Activated naive CD4-positive, alpha-beta T cell treated with anti-CD3 and anti-CD28 coated beads, Interleukin-2, amount 50 U/mL, for 16 hours (primary cell): ENCODE measurements around the gene PNPLA6.

Experiments
- DNase-seq: peaks from one replicate; pipeline ENCODE4 v3.0.0-alpha.2; 2020

PNPLA6 gene

GRCh38 chr19:7516333-7516732, 19.2 kb upstream of the PNPLA6 start:
- DNase-seq, result no peak

DNA sequence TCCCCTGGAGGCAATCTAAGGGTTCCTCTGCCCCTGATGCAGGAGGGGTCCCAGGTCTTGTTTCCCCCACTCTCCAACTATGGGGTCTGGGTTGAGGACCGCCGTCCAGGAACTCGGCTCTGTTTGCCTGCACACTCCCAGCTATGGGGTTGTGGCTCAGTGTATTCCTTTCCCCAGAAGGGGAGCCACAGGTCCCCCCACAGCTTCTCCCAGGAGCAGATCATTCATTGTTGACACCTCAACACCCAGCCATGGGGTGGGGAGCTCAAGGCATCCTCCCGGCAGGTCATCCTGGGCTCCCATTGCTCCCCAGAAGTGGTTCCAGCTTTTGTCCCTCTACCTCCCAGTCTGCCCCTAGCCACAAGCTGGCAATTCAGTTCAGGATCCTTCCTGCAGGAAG, 18.6 kb upstream of the PNPLA6 start:
- DNase-seq, result no peak

DNA sequence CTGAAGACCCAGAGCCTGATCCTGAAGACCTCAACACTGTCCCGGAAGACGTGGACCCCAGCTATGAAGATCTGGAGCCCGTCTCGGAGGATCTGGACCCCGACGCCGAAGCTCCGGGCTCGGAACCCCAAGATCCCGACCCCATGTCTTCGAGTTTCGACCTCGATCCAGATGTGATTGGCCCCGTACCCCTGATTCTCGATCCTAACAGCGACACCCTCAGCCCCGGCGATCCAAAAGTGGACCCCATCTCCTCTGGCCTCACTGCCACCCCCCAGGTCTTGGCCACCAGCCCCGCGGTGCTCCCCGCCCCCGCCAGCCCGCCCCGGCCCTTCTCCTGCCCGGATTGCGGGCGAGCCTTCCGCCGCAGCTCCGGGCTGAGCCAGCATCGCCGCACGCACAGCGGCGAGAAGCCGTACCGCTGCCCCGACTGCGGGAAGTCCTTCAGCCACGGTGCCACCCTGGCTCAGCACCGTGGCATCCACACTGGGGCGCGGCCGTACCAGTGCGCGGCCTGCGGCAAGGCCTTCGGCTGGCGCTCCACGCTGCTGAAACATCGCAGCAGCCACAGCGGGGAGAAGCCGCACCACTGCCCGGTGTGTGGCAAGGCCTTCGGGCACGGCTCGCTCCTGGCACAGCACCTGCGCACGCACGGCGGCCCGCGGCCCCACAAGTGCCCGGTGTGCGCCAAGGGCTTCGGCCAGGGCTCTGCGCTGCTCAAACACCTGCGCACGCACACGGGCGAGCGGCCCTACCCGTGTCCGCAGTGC, 16.0 kb upstream of the PNPLA6 start:
- DNase-seq, result no peak

DNA sequence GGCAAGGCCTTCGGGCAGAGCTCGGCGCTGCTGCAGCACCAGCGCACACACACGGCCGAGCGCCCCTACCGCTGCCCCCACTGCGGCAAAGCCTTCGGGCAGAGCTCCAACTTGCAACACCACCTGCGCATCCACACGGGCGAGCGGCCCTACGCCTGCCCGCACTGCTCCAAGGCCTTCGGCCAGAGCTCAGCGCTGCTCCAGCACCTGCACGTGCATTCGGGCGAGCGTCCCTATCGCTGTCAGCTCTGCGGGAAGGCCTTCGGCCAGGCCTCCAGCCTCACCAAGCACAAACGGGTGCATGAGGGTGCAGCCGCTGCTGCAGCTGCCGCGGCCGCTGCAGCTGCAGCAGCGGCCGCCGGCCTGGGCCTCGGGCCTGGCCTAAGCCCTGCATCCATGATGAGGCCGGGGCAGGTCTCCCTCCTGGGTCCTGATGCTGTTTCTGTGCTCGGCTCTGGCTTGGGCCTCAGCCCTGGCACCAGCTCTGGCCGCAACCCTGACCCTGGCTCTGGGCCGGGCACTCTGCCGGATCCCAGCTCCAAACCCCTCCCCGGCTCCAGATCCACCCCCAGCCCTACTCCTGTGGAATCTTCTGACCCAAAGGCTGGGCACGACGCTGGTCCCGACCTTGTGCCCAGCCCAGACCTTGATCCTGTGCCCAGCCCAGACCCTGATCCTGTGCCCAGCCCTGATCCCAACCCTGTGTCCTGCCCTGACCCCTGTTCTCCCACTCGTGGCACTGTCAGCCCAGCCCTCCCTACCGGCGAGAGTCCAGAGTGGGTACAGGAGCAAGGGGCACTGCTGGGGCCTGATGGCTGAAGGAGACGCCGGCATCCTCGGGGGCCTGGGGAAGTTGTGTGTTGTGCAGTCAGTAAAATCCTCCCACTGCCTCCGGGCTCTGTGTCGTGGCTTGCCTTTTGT, 15.1 kb upstream of the PNPLA6 start:
- no peak for DNase-seq

DNA sequence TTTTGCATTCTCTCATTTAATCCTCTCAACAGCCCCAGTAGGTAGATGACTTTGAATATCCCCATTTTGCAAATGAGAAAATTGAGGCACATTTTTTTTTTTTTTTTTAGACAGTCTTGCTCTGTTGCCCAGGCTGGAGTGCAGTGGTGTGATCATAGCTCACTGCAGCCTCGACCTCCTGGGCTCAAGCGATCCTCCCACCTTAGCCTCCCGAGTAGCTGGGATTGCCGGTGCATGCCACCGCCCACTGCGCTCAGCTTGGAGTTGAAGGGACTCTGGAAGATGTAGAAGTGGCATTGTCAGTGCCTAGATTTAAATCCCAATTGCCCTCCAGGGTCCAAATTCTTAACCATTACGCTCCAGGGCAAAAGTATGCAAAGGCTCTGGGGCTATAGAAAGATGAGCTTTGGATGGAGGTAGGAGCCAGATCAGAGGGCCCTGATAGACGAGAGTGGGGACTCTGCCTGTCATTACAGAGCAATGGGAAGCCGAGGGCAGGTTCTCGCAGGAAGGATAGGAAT, 13.9 kb upstream of the PNPLA6 start:
- no peak for DNase-seq

DNA sequence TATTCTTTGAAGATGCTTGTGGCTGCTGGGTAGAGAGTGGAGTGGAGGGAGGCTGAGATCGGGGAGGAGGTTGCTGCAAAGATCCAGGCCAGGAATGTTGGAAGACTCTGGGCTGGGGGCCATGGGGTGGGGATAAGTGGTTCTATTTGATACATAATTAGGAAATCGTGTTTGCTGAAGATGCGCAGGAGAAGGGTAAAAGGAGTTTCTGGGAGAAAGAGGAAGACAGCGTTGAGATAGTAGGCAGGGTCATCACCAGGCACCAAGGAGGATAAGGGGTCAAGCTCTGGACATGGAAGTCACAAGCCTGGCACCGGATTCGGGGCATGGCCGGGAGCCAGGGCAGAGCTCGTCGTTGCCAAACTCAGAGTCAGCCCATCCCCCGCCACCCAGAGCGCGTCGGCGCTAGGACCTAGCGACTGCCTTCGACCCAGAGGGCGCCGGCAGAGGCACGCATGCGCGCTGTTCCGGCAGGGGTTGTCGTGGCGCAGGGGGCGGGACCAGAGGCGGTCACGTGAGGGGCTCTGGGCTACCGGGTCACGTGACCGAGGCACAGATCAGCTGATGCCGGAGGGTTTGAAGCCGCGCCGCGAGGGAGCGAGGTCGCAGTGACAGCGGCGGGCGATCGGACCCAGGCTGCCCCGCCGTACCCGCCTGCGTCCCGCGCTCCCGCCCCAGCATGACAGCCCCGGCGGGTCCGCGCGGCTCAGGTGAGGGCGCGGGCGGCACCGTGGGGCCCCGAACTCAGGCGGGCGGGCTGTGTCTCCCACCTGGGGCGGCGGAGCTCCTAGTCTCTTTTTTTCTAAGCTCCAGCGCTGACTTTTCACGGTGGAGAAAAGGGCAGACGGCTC, 13.2 kb upstream of the PNPLA6 start, which contains the start of gene MCOLN1:
Gene MCOLN1, plus strand, starts transcription at position 553 of the 851 bp plus-strand sequence. Its CDS starts 127 bp downstream, at position 680.
- peak; percentile 100 for DNase-seq

DNA sequence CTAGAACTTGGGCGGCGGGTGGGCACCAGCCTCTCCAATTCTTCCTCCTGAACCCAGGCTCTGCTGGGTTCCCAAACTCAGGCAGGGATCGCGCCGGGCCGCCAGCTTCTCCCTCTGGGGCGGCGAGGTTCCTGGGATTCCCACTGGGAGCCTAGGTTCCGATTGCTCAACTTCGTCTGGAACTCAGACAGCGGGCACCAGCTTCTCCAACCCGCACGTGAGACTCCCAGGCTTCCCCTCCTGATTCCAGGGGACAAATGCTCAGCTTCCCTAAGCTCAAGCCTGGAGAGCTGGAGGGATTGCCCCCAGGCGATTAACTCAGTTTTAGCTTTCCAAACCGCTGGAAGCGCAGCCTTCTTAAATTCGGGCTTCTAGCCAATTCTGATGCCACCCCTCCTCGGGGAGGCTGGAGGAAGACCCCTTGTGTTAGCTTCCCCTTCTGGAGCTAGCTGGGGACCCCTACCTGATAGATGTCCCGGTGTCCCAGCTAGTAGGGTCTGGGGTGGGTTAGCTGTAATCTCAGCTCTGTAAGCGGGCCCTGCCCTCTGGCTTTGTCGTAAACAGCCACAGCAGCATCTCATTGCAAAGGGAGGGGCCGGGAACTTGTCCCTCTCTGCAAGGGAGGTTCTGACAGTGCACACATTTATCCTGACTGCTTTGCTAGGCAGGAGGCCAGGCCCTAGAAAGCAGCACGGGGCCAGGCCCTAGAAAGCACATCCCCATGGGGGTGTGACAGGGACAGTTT, 12.4 kb upstream of the PNPLA6 start:
- no peak for DNase-seq

- no peak for DNase-seq
These were observed 11.0 kb upstream of the PNPLA6 start for GRCh38 chr19:7524523-7524922.

DNA sequence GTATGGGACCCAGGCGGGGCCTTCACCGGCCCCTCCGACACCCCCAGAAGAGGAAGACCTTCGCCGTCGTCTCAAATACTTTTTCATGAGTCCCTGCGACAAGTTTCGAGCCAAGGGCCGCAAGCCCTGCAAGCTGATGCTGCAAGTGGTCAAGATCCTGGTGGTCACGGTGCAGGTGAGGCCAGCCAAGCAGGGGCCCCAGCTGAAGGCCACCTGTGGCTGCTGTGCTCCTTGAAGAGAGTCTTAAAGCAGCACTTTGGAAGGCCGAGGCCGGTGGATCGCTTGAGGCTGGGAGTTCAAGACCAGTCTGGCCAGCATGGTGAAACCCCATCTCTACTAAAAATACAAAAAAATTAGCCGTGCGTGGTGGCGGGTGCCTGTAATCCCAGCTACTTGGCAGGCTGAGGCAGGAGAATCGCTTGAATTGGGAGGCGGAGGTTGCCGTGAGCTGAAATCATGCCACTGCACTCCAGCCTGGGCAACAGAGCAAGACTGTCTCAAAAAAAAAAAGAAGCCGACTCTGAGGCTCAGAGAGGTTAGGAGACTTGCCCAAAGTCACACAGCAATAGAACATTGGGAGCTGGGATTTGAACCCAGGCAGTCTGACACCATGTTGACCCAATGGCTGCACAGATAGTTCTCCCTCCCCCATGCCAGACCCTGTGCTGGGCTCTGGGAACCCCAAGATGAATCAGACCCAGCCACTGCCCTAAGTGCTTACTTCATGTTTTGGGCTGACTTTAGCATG, 10.4 kb upstream of the PNPLA6 start:
- DNase-seq, result no peak

DNA sequence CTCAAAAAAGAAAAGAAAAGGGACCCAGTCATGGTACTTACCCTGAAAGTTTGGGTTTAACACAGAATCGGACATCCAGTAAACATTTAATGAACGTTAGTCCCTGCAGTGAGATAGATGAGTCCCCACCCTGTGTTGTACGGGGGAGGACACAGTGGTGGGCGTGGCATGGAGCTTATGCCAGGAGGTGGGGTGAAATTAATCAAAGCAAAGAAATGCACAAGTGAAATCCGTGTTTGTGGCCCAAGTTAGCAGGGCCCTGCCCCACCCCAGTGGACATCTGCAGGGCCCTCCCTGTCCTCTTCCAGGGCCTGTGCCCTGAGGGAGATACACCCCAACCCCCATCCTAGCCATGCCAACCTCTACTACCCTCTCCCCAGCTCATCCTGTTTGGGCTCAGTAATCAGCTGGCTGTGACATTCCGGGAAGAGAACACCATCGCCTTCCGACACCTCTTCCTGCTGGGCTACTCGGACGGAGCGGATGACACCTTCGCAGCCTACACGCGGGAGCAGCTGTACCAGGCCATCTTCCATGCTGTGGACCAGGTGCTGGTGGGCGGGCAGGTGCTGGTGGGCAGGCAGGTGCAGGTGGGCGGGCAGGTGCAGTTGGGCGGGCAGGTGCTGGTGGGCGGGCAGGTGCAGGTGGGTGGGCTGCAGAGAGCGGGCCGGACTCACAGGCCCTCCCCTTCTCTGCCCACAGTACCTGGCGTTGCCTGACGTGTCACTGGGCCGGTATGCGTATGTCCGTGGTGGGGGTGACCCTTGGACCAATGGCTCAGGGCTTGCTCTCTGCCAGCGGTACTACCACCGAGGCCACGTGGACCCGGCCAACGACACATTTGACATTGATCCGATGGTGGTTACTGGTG, 9.2 kb upstream of the PNPLA6 start:
- no peak for DNase-seq

DNA sequence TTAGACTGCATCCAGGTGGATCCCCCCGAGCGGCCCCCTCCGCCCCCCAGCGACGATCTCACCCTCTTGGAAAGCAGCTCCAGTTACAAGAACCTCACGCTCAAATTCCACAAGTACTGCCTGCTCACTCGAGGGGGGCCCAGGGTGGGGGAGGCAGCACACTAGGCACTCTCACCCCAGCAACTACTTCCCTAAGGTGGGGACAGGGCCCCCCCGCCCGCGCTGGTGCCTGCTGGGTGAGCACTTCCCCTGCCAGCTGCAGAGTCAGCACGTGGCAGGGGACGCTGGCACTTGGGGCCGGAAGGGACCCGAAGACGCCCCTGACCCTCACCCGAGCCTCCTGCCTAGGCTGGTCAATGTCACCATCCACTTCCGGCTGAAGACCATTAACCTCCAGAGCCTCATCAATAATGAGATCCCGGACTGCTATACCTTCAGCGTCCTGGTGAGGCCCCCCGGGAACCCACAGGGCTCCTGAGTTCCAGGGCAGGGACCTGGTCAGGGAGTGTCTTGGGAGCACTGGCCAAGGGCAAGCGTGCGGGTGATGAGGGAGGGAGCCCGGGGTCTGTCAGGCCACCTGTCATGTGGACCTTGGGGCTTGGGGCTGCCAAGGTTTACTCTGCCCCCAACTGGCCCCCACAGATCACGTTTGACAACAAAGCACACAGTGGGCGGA, 7.9 kb upstream of the PNPLA6 start:
- DNase-seq, result no peak

DNA sequence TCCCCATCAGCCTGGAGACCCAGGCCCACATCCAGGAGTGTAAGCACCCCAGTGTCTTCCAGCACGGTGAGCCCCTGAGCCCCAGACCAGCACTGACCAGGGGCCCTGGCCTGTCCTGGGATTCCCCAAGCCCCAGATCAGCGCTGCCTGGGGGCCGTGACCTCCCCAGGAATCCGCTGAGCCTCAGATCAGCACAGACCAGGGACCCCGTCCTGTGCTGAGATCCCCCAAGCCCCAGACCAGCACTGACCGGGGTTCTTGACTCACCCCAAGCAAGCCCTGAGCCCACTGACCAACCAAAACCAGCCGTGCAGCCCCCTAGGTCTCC, 7.4 kb upstream of the PNPLA6 start:
- DNase-seq, result no peak

- no peak for DNase-seq
These were observed 6.8 kb upstream of the PNPLA6 start for GRCh38 chr19:7528522-7529245.

DNA sequence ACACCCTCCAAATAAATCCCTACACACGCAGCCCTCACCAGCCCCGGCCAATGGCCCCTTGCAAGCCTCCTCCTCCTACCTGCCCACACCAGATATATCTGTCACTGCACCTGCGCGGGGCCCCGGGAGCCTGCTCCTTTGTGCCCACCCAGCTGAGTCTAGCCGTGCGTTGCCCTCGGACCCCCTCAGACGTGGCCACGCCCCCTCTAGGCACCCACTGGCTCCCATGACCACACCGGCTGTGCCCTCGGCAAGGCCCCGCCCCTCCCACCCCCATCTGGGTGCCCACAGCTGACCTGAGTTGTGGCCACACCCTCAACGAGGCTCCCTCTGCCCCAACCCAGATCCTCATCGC, 6.3 kb upstream of the PNPLA6 start:
- DNase-seq, result no peak

DNA sequence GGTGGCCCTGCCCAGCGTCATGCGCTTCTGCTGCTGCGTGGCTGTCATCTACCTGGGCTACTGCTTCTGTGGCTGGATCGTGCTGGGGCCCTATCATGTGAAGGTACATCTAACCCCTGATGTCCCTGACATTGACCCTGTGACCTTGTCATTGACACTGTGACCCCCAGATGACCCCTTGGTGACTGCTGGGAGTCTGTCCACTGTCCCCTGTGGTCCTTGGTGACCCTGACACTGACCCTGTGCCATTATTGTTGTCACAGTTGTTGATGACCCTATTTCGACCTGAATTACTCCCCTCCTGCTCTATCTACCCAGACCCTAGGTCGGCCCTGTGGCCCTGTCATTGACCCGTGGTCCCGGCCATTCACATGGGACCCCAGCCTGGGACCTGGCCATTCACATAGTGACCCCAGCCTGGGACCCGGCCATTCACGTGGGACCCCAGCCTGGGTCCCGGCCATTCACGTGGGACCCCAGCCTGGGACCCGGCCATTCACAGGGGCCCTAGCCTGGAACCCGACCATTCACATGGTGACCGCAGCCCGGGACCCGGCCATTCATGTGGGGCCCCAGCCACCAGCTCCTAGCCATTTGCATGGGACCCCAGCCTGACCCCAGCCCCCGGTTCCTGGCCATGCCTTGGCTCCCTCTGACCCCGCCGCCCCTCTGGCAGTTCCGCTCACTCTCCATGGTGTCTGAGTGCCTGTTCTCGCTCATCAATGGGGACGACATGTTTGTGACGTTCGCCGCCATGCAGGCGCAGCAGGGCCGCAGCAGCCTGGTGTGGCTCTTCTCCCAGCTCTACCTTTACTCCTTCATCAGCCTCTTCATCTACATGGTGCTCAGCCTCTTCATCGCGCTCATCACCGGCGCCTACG, 5.7 kb upstream of the PNPLA6 start:
- no peak for DNase-seq

- DNase-seq, result no peak
These were observed 2.1 kb upstream of the PNPLA6 start for GRCh38 chr19:7533281-7533885.

GRCh38 chr19:7533925-7534480, 1.5 kb upstream of the PNPLA6 start:
- DNase-seq, result peak; percentile 86
